Psoas muscle (tissue), 8 donors: ENCODE data around the gene IFT80. TPM values are rescaled to one million over a fixed set of nuclear protein-coding genes. Genes with fewer than 3 reads are reported as not detected.

Experiments
- ATAC-seq, 4 donors: fragments of 200-7000 bp; cut with Tn5 transposase; one replicate each; pipeline ENCODE4 v1.9.1; 2020; ENCODE audit warnings: moderate library complexity in 3 of 4, mild to moderate bottlenecking in 2 of 4
- DNase-seq, 2 donors: peaks; one replicate each; pipeline ENCODE4 v3.0.0-alpha.2; 2020
- H3K27ac ChIP-seq: fragments of 200-600 bp; one replicate; pipeline ENCODE4 v1.8.0; 2022
- H3K27me3 ChIP-seq, 3 donors: fragments of 200-600 bp in 1 of 3; one replicate each; pipeline versions ENCODE4 v1.6.1 to v1.8.0; 2013 to 2022; ENCODE audit warnings: low read length in 2 of 3, mild to moderate bottlenecking in 2 of 3, moderate library complexity in 1 of 3; ENCODE audit not compliant: insufficient read depth in 3 of 3
- H3K36me3 ChIP-seq, 2 donors: fragments of 200-600 bp in 1 of 2; one replicate each; pipeline versions ENCODE4 v1.6.1 to v1.8.0; 2013 to 2022; ENCODE audit warnings: low read depth in 1 of 2, mild to moderate bottlenecking in 1 of 2, moderate library complexity in 1 of 2; ENCODE audit not compliant: insufficient read depth in 1 of 2
- H3K4me1 ChIP-seq: fragments of 200-600 bp; one replicate; pipeline ENCODE4 v1.8.0; 2022
- H3K4me3 ChIP-seq: fragments of 200-600 bp; one replicate; pipeline ENCODE4 v1.8.0; 2022; ENCODE audit warnings: mild to moderate bottlenecking
- H3K9me3 ChIP-seq: fragments of 200-600 bp; one replicate; pipeline ENCODE4 v1.8.0; 2022
- CTCF ChIP-seq: fragments of 200-600 bp; IDR thresholded peaks from one replicate; pipeline ENCODE4 v1.8.0; 2022; ENCODE audit warnings: antibody characterized with exemption
- WGBS, 3 donors: extraction: QIAGEN DNeasy Blood & Tissue Kit; methylation state at CpG; one replicate each; pipeline versions ENCODE4 v1.1.6 to v1.1.7; 2013; 5-methylcytosine and 5-hydroxymethylcytosine counted together
- intact Hi-C, 2 donors: fragments of 100-400 bp; cut with DNase I; formaldehyde crosslinking; loops; one replicate each; pipeline versions ENCODE4 v1.11.0 to v1.14.2; 2022
- polyA plus RNA-seq, 3 donors: library from polyadenylated mRNA; stranded (reverse); fragments of 200-250 nt; gene quantifications; one replicate each; pipeline ENCODE4 v1.2.3, GENCODE V29; 2013
- total RNA-seq, 4 donors: library from RNA; stranded (reverse); fragmentation: NEBNext Ultra II Directional in 2 of 4; extraction: Animal tissue kit (Norgen Biotek cat#: 25700) in 2 of 4; gene quantifications; one replicate each; pipeline versions ENCODE4 v1.2.1 to v1.2.4, GENCODE V29; 2021 to 2023
- donor health status: healthy with polysubstance abuse.
- donor health status: DM: no; HTN: no; CAD: no; lungs with moderate emphysema.
- donor health status: Bipolar disorder and iron deficiency.
- donor health status: healthy.
- donor health status: DM: yes; HTN: yes; CAD: no.
- donor health status: DM: no; HTN: no; CAD: no.
- donor health status: DM: no; HTN: no; CAD: no.
- donor health status: DM: yes; HTN: yes; CAD: no.

Gene IFT80
- total and polyA plus RNA-seq, 7 donors, result 2.1 to 8.2 (median 3.9) TPM

GRCh38 chr3:160279657-160280056 is 119.4 kb downstream of the IFT80 start:
- no peaks in the 10 kb centered on the region for H3K36me3 ChIP-seq
- H3K9me3 ChIP-seq, result no peaks in the 10 kb centered on the region
- intact Hi-C loops, result no loop called here
- H3K27ac ChIP-seq, result no peak overlapping the region
- H3K27me3 ChIP-seq, result no peaks in the 10 kb centered on the region
- no peak overlapping the region for H3K4me3 ChIP-seq
- no peak for DNase-seq
- WGBS, 3 donors, result 73 to 95% (median 74%) methylated on average over 2 of the region's 2 CpGs
- ATAC-seq, result no peak
- no peaks in the 10 kb centered on the region for H3K4me1 ChIP-seq
- no peak for TF ChIP-seq CTCF

DNA sequence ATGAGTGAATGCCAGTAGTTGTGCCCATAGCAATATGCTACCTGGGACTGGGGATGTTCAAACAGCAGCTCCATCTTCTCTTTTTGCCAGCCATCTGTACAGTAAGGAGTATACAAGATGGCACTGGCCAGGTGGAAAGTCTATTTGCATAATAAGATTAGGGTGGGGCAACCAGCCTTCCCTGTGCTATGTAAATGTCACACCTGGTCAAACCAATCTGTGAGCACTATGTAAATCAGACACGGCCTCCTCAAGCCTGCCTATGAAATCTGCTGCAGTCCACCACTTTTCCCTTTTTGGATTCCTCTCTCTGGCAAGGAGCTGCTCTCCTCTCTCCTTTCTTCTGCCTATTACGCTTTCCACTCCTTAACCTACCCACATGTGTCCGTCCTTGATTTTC is 120.8 kb downstream of the IFT80 start:
- TF ChIP-seq CTCF, result no peak
- H3K9me3 ChIP-seq, result no peaks in the 10 kb centered on the region
- H3K4me1 ChIP-seq, result no peaks in the 10 kb centered on the region
- H3K36me3 ChIP-seq, result peaks cover 0 to 9% of the 10 kb centered on the region in 2 donors
- 93 to 98% (median 96%) methylated on average over 3 of the region's 3 CpGs for WGBS, 3 donors
- no peaks in the 10 kb centered on the region for H3K27me3 ChIP-seq
- ATAC-seq (no peak), DNase-seq (no peak)
- H3K4me3 ChIP-seq, result no peak overlapping the region
- intact Hi-C loops, result no loop called here
- H3K27ac ChIP-seq, result no peak overlapping the region

DNA sequence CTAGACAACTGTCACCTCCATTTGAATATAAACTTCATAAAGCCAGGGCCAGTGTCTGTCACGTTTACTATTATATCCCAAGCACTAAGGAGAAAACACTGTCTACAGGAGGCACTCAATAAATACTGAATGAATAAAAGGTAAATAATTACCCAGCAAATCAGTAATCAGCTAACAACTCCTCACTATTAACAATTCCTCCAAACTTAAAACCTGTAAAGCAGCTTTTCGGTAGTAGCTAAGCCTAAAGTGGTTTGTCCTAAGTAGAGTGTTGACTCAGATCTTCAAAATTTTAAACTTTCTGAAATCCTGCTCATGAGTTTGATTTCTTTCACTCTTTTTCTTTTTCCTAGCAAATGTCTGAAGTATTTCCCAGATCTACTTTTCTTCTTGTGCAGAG is 133.9 kb downstream of the IFT80 start:
- H3K27ac ChIP-seq, result no peak overlapping the region
- no peaks in the 10 kb centered on the region for H3K27me3 ChIP-seq
- 96 to 100% (median 96%) methylated on average over 2 of the region's 2 CpGs for WGBS, 3 donors
- no peak overlapping the region for H3K4me3 ChIP-seq
- TF ChIP-seq CTCF, result no peak
- ATAC-seq (no peak), DNase-seq (no peak)
- intact Hi-C loops, result no loop called here
- no peaks in the 10 kb centered on the region for H3K9me3 ChIP-seq
- H3K4me1 ChIP-seq, result no peaks in the 10 kb centered on the region
- H3K36me3 ChIP-seq, result no peaks in the 10 kb centered on the region

DNA sequence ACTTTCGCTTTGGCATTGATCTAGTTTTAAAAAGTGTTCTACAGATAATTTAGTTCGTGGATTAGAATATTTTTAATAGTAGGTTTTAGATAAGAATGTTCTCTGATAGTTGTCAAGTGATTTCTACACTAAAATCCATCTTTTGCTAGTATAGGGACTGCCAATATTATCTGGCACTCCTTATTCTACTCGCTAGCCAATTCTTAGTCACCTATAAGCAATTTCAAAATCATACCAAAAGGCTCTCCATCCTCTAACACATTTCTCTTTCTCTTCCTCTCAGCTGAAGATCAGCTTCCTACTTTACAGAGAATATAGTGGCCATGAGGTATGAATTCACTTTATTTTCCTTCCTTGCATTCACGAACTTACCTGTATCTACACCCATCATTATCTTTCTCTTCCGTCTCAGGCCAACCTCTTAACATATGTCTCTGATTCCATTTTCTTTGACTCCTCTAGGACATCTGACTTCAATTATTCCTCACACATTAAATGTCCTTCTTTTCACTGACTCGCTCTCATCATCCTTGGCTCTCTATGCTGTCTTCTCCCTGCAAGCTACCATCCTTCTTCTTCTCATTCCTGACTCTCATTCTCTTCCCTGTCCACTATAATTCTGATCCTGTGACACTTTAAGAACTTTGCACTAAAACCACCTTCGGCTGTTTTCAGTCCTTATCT is 138.3 kb downstream of the IFT80 start:
- no peak overlapping the region for H3K27ac ChIP-seq
- no peaks in the 10 kb centered on the region for H3K27me3 ChIP-seq
- no peak for TF ChIP-seq CTCF
- 72 to 83% (median 74%) methylated on average over 7 of the region's 7 CpGs for WGBS, 3 donors
- peaks cover 0 to 5% of the 10 kb centered on the region in 2 donors for H3K36me3 ChIP-seq
- ATAC-seq (no peak), DNase-seq (no peak)
- no peak overlapping the region for H3K4me3 ChIP-seq
- intact Hi-C loops, result no loop called here
- no peaks in the 10 kb centered on the region for H3K4me1 ChIP-seq
- no peaks in the 10 kb centered on the region for H3K9me3 ChIP-seq

- no peak for DNase-seq
- no peak for TF ChIP-seq CTCF
- peaks cover 0 to 5% of the 10 kb centered on the region in 2 donors for H3K36me3 ChIP-seq
- no peaks in the 10 kb centered on the region for H3K4me1 ChIP-seq
- intact Hi-C loops, result no loop called here
- 82 to 91% (median 87%) methylated on average over 1 of the region's 1 CpG for WGBS, 3 donors
- no peak overlapping the region for H3K4me3 ChIP-seq
- H3K27me3 ChIP-seq, result no peaks in the 10 kb centered on the region
- H3K27ac ChIP-seq, result no peak overlapping the region
- no peaks in the 10 kb centered on the region for H3K9me3 ChIP-seq
- ATAC-seq, result no peak
These were observed 139.4 kb downstream of the IFT80 start for GRCh38 chr3:160259589-160259988.
